Activated T-helper 1 cell treated with anti-CD3 and anti-CD28 coated beads, Interleukin-12 subunit alpha, Interleukin-12 subunit beta, Interleukin-2, Interleukin-4 antibody, amounts not matched to agents 30 ng/mL and 10 ng/mL and 1 ng/mL, durations not matched to agents 14 hours and 24 hours and 36 hours (primary cell): ENCODE measurements around the gene H2AZ2. TPM values are rescaled to one million over a fixed set of nuclear protein-coding genes. Genes with fewer than 3 reads are reported as not detected.
"Not testable (repeated sequence)": the region's sequence is repeated elsewhere in the genome, so short reads cannot be mapped to it uniquely, and the experiment has no call there.

Experiments used
- DNase-seq: peaks from one replicate; pipeline ENCODE4 v3.0.0; 2021; ENCODE audit warnings: low spot score
- H3K27ac Mint-ChIP-seq: one replicate; pipeline ENCODE4 v1.8.0; 2021; ENCODE audit warnings: mild to moderate bottlenecking, mixed read lengths
- H3K27me3 Mint-ChIP-seq: one replicate; pipeline ENCODE4 v1.8.0; 2022; ENCODE audit warnings: mild to moderate bottlenecking, moderate library complexity, mixed read lengths; ENCODE audit not compliant: insufficient read depth
- H3K36me3 Mint-ChIP-seq: one replicate; pipeline ENCODE4 v1.8.0; 2021; ENCODE audit warnings: low read depth, mixed read lengths
- H3K4me1 Mint-ChIP-seq: one replicate; pipeline ENCODE4 v1.8.0; 2021; ENCODE audit warnings: low read depth, mixed read lengths
- H3K4me3 Mint-ChIP-seq: one replicate; pipeline ENCODE4 v1.8.0; 2021; ENCODE audit warnings: mild to moderate bottlenecking, moderate library complexity, mixed read lengths
- H3K9me3 Mint-ChIP-seq: one replicate; pipeline ENCODE4 v1.8.0; 2021; ENCODE audit warnings: mixed read lengths
- intact Hi-C: fragments of 100-400 bp; cut with micrococcal nuclease; formaldehyde crosslinking; loops from one replicate; pipeline ENCODE4 v1.15.1; 2024
- total RNA-seq: library from RNA; stranded (reverse); gene quantifications from 2 replicates; pipeline ENCODE4 v1.2.3, GENCODE V29; 2022

H2AZ2 gene
- total RNA-seq, 1 donor from 2014 or later = 187 TPM

GRCh38 chr7:44882899-44883298 is 35.0 kb upstream of the H2AZ2 start:
- H3K4me1 Mint-ChIP-seq = peaks cover 73% of the 10 kb centered on the region
- intact Hi-C loops = no loop called here
- peak overlapping the region; percentile 98 for H3K4me3 Mint-ChIP-seq
- no peaks in the 10 kb centered on the region for H3K9me3 Mint-ChIP-seq
- H3K27me3 Mint-ChIP-seq = no peaks in the 10 kb centered on the region
- DNase-seq = no peak
- H3K36me3 Mint-ChIP-seq = peaks cover 41% of the 10 kb centered on the region
- no peak overlapping the region for H3K27ac Mint-ChIP-seq

GRCh38 chr7:44881610-44882009 is 33.7 kb upstream of the H2AZ2 start:
- H3K4me3 Mint-ChIP-seq = peak overlapping the region; percentile 98
- peak overlapping the region; percentile 11 for H3K27ac Mint-ChIP-seq
- intact Hi-C loops = loop anchor here (1.0 to 2.0 kb wide), 2 partner anchors 15 to 24 kb away; no protein-coding TSS in a partner anchor
- H3K9me3 Mint-ChIP-seq = no peaks in the 10 kb centered on the region
- no peaks in the 10 kb centered on the region for H3K27me3 Mint-ChIP-seq
- peaks cover 43% of the 10 kb centered on the region for H3K36me3 Mint-ChIP-seq
- peaks cover 65% of the 10 kb centered on the region for H3K4me1 Mint-ChIP-seq
- no peak for DNase-seq

GRCh38 chr7:44881066-44881600 is 33.2 kb upstream of the H2AZ2 start:
- Mint-ChIP-seq H3K36me3 (peaks cover 43% of the 10 kb centered on the region), H3K4me1 (peaks cover 67% of the 10 kb centered on the region), H3K9me3 (no peaks in the 10 kb centered on the region), H3K27me3 (no peaks in the 10 kb centered on the region), H3K4me3 (peak overlapping the region; percentile 98), H3K27ac (peak overlapping the region; percentile 11)
- intact Hi-C loops = loop anchor here (1.0 to 2.0 kb wide), 2 partner anchors 14 to 24 kb away; no protein-coding TSS in a partner anchor
- no peak for DNase-seq

- Mint-ChIP-seq H3K4me1 (peaks cover 65% of the 10 kb centered on the region), H3K27ac (peak overlapping the region; percentile 78), H3K9me3 (no peaks in the 10 kb centered on the region), H3K36me3 (peaks cover 39% of the 10 kb centered on the region), H3K4me3 (peak overlapping the region; percentile 98), H3K27me3 (no peaks in the 10 kb centered on the region)
- DNase-seq = no peak
- intact Hi-C loops = loop anchor here (1.0 to 2.0 kb wide), 2 partner anchors 14 to 23 kb away; no protein-coding TSS in a partner anchor
These were observed 32.6 kb upstream of the H2AZ2 start for GRCh38 chr7:44880317-44881018.

- Mint-ChIP-seq H3K36me3 (peaks cover 21% of the 10 kb centered on the region), H3K4me3 (no peak overlapping the region), H3K27ac (no peak overlapping the region), H3K9me3 (no peaks in the 10 kb centered on the region), H3K4me1 (peaks cover 34% of the 10 kb centered on the region), H3K27me3 (peaks cover 2% of the 10 kb centered on the region)
- intact Hi-C loops = no loop called here
- no peak for DNase-seq
These were observed 28.5 kb upstream of the H2AZ2 start for GRCh38 chr7:44876393-44876792.

GRCh38 chr7:44875241-44875640 is 27.4 kb upstream of the H2AZ2 start:
- Mint-ChIP-seq H3K4me3 (no peak overlapping the region), H3K27me3 (peaks cover 2% of the 10 kb centered on the region), H3K4me1 (peaks cover 22% of the 10 kb centered on the region), H3K9me3 (no peaks in the 10 kb centered on the region), H3K27ac (no peak overlapping the region), H3K36me3 (peaks cover 11% of the 10 kb centered on the region)
- intact Hi-C loops = no loop called here
- DNase-seq = no peak

GRCh38 chr7:44872787-44873186 is 24.9 kb upstream of the H2AZ2 start:
- peaks cover 12% of the 10 kb centered on the region for H3K4me1 Mint-ChIP-seq
- peaks cover 2% of the 10 kb centered on the region for H3K36me3 Mint-ChIP-seq
- peaks cover 4% of the 10 kb centered on the region for H3K9me3 Mint-ChIP-seq
- H3K27me3 Mint-ChIP-seq = peaks cover 2% of the 10 kb centered on the region
- no peak overlapping the region for H3K4me3 Mint-ChIP-seq
- no peak overlapping the region for H3K27ac Mint-ChIP-seq
- intact Hi-C loops = no loop called here
- DNase-seq = no peak

GRCh38 chr7:44871918-44872317 is 24.0 kb upstream of the H2AZ2 start:
- H3K4me1 Mint-ChIP-seq = peaks cover 17% of the 10 kb centered on the region
- DNase-seq, H3K4me3 Mint-ChIP-seq, H3K27me3 Mint-ChIP-seq, H3K36me3 Mint-ChIP-seq, H3K27ac Mint-ChIP-seq, intact Hi-C loops, H3K9me3 Mint-ChIP-seq: not testable (repeated sequence)

GRCh38 chr7:44870780-44871179 is 22.9 kb upstream of the H2AZ2 start:
- intact Hi-C loops, H3K4me3 Mint-ChIP-seq: not testable (repeated sequence)

GRCh38 chr7:44870336-44870735 is 22.4 kb upstream of the H2AZ2 start:
- intact Hi-C loops, DNase-seq: not testable (repeated sequence)

More at GRCh38 chr7:44870780-44871179, 22.9 kb upstream of the H2AZ2 start:
- not testable (repeated sequence) for H3K36me3 Mint-ChIP-seq, H3K27me3 Mint-ChIP-seq, H3K27ac Mint-ChIP-seq, DNase-seq, H3K9me3 Mint-ChIP-seq, H3K4me1 Mint-ChIP-seq

GRCh38 chr7:44867073-44867995 is 19.4 kb upstream of the H2AZ2 start:
- H3K4me1 Mint-ChIP-seq = peaks cover 7% of the 10 kb centered on the region
- H3K9me3 Mint-ChIP-seq = peaks cover 4% of the 10 kb centered on the region
- H3K36me3 Mint-ChIP-seq = no peaks in the 10 kb centered on the region
- intact Hi-C loops = loop anchor here (1.0 to 2.0 kb wide), 2 partner anchors 10 to 13 kb away; no protein-coding TSS in a partner anchor
- H3K27ac Mint-ChIP-seq = peak overlapping the region; percentile 70
- H3K4me3 Mint-ChIP-seq = no peak overlapping the region
- peaks cover 4% of the 10 kb centered on the region for H3K27me3 Mint-ChIP-seq
- no peak for DNase-seq

More at GRCh38 chr7:44870336-44870735, 22.4 kb upstream of the H2AZ2 start:
- not testable (repeated sequence) for H3K27ac Mint-ChIP-seq, H3K27me3 Mint-ChIP-seq, H3K4me1 Mint-ChIP-seq, H3K9me3 Mint-ChIP-seq, H3K36me3 Mint-ChIP-seq, H3K4me3 Mint-ChIP-seq

- H3K4me1 Mint-ChIP-seq, H3K36me3 Mint-ChIP-seq, H3K4me3 Mint-ChIP-seq, H3K9me3 Mint-ChIP-seq, H3K27ac Mint-ChIP-seq, DNase-seq, intact Hi-C loops, H3K27me3 Mint-ChIP-seq: not testable (repeated sequence)
These were observed 14.1 kb upstream of the H2AZ2 start for GRCh38 chr7:44861949-44862348.
